Psoas muscle (tissue), 8 donors: ENCODE data around the gene SLC52A3. TPM values are rescaled to one million over a fixed set of nuclear protein-coding genes. Genes with fewer than 3 reads are reported as not detected.

ENCODE experiments used
- ATAC-seq, 4 donors: fragments of 200-7000 bp; cut with Tn5 transposase; one replicate each; pipeline ENCODE4 v1.9.1; 2020; ENCODE audit warnings: moderate library complexity in 3 of 4, mild to moderate bottlenecking in 2 of 4
- DNase-seq, 2 donors: peaks; one replicate each; pipeline ENCODE4 v3.0.0-alpha.2; 2020
- H3K27ac ChIP-seq: fragments of 200-600 bp; one replicate; pipeline ENCODE4 v1.8.0; 2022
- H3K27me3 ChIP-seq, 3 donors: fragments of 200-600 bp in 1 of 3; one replicate each; pipeline versions ENCODE4 v1.6.1 to v1.8.0; 2013 to 2022; ENCODE audit warnings: low read length in 2 of 3, mild to moderate bottlenecking in 2 of 3, moderate library complexity in 1 of 3; ENCODE audit not compliant: insufficient read depth in 3 of 3
- H3K36me3 ChIP-seq, 2 donors: fragments of 200-600 bp in 1 of 2; one replicate each; pipeline versions ENCODE4 v1.6.1 to v1.8.0; 2013 to 2022; ENCODE audit warnings: low read depth in 1 of 2, mild to moderate bottlenecking in 1 of 2, moderate library complexity in 1 of 2; ENCODE audit not compliant: insufficient read depth in 1 of 2
- H3K4me1 ChIP-seq: fragments of 200-600 bp; one replicate; pipeline ENCODE4 v1.8.0; 2022
- H3K4me3 ChIP-seq: fragments of 200-600 bp; one replicate; pipeline ENCODE4 v1.8.0; 2022; ENCODE audit warnings: mild to moderate bottlenecking
- H3K9me3 ChIP-seq: fragments of 200-600 bp; one replicate; pipeline ENCODE4 v1.8.0; 2022
- WGBS, 3 donors: extraction: QIAGEN DNeasy Blood & Tissue Kit; methylation state at CpG; one replicate each; pipeline versions ENCODE4 v1.1.6 to v1.1.7; 2013; 5-methylcytosine and 5-hydroxymethylcytosine counted together
- intact Hi-C, 2 donors: fragments of 100-400 bp; cut with DNase I; formaldehyde crosslinking; loops; one replicate each; pipeline versions ENCODE4 v1.11.0 to v1.14.2; 2022
- polyA plus RNA-seq, 3 donors: library from polyadenylated mRNA; stranded (reverse); fragments of 200-250 nt; gene quantifications; one replicate each; pipeline ENCODE4 v1.2.3, GENCODE V29; 2013
- total RNA-seq, 4 donors: library from RNA; stranded (reverse); fragmentation: NEBNext Ultra II Directional in 2 of 4; extraction: Animal tissue kit (Norgen Biotek cat#: 25700) in 2 of 4; gene quantifications; one replicate each; pipeline versions ENCODE4 v1.2.1 to v1.2.4, GENCODE V29; 2021 to 2023
- TF ChIP-seq, protein P1 (sequence below): fragments of 200-600 bp; IDR thresholded peaks from one replicate; pipeline ENCODE4 v1.8.0; 2022; ENCODE audit warnings: antibody characterized with exemption
- donor health status: healthy with polysubstance abuse.
- donor health status: DM: no; HTN: no; CAD: no; lungs with moderate emphysema.
- donor health status: Bipolar disorder and iron deficiency.
- donor health status: healthy.
- donor health status: DM: yes; HTN: yes; CAD: no.
- donor health status: DM: no; HTN: no; CAD: no.
- donor health status: DM: no; HTN: no; CAD: no.
- donor health status: DM: yes; HTN: yes; CAD: no.

The SLC52A3 gene
- total and polyA plus RNA-seq, 7 donors = 0.32 to 1.1 (median 0.62) TPM

DNA sequence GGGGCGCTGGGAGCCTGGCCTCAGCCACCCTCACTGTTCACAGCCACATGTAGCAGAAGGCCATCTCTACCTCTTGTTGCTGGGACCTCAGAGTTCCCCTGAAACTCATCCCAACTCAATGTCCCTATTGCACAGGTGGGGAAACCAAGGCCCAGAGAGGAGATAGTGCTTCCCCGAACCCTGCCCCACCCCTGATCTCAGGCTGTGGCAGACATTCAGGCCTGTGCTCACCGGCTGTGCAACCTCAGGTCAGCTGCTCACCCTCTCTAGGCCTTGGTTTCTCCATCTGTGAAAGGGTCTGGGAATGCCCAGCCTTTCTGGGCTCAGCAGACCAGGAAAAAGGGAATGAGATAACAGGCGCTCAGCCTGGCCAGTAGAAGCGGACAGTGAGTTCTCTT lies 6.4 kb upstream of the SLC52A3 start:
- TF ChIP-seq, protein P1, sequence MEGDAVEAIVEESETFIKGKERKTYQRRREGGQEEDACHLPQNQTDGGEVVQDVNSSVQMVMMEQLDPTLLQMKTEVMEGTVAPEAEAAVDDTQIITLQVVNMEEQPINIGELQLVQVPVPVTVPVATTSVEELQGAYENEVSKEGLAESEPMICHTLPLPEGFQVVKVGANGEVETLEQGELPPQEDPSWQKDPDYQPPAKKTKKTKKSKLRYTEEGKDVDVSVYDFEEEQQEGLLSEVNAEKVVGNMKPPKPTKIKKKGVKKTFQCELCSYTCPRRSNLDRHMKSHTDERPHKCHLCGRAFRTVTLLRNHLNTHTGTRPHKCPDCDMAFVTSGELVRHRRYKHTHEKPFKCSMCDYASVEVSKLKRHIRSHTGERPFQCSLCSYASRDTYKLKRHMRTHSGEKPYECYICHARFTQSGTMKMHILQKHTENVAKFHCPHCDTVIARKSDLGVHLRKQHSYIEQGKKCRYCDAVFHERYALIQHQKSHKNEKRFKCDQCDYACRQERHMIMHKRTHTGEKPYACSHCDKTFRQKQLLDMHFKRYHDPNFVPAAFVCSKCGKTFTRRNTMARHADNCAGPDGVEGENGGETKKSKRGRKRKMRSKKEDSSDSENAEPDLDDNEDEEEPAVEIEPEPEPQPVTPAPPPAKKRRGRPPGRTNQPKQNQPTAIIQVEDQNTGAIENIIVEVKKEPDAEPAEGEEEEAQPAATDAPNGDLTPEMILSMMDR = no peak
- Histone ChIP-seq H3K27me3 (peaks cover 0 to 3% (median 0%) of the 10 kb centered on the region in 3 donors), H3K4me3 (no peak overlapping the region), H3K4me1 (no peaks in the 10 kb centered on the region), H3K27ac (no peak overlapping the region), H3K36me3 (no peaks in the 10 kb centered on the region), H3K9me3 (no peaks in the 10 kb centered on the region)
- WGBS, 3 donors = 78 to 87% (median 85%) methylated on average over 5 of the region's 5 CpGs
- DNase-seq (no peak), ATAC-seq (no peak)
- intact Hi-C loops = no loop called here

DNA sequence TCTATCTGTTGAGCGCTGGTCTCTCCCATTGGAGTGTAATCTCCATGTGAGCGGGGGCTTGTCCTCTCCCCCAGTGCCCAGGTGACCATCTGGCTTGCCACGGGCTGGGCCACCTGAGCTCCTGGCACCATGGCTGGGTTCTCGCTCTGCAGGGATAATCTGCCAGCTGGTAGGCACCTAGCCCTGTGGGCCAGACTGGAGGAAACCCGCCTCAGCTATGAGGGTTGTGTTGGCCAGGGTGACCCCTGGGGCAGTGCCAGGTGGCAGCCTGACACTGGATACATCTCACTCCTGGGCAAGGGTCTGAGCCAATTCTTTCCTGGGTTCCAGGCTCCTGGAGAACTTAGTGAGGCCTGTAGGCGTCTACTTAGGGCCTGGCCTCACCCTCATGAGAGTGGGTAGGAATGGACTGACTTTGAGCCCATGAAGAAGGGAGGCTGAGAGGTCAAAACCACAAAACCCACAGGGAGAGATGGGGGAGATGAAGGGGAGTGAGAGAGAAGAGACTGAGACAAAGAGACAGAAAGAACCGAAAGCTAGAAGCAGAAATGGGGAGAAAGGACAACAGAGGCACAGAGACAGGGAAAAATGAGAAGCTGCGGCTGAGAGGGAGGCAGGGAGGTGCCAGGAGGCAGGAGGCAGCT lies 5.8 kb upstream of the SLC52A3 start:
- Histone ChIP-seq H3K36me3 (no peaks in the 10 kb centered on the region), H3K27me3 (peaks cover 0 to 3% (median 0%) of the 10 kb centered on the region in 3 donors), H3K9me3 (no peaks in the 10 kb centered on the region), H3K4me1 (no peaks in the 10 kb centered on the region), H3K4me3 (no peak overlapping the region), H3K27ac (no peak overlapping the region)
- ATAC-seq = peak in 1 of 4 donors; percentile 18
- TF ChIP-seq, protein P1 = no peak
- DNase-seq = no peak
- intact Hi-C loops = no loop called here
- WGBS, 3 donors = 73 to 74% (median 73%) methylated on average over 8 of the region's 8 CpGs

DNA sequence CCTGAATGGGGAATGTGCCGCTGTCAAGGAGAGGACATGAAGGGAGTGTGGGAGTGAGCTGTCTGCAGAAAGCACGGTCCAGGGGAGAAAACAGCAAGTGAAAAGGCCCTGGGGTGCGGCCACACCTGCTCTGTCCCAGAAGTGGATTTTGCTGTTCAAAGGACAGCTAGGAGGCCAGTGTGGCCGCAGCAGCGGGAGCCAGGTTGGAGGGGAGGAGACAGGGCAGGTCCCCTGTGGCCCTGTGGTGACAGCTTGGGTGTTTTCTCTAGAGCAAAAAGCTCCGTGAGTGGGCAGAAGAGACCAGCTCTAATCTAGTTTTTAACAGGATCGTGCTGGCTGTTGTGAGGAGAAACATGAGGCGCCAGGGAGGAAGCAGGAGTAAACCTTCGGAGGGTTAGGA lies 4.5 kb upstream of the SLC52A3 start:
- Histone ChIP-seq H3K27ac (no peak overlapping the region), H3K27me3 (peaks cover 0 to 3% (median 0%) of the 10 kb centered on the region in 3 donors), H3K9me3 (no peaks in the 10 kb centered on the region), H3K4me3 (no peak overlapping the region), H3K4me1 (no peaks in the 10 kb centered on the region), H3K36me3 (no peaks in the 10 kb centered on the region)
- no peak for DNase-seq
- intact Hi-C loops = no loop called here
- TF ChIP-seq, protein P1 = no peak
- WGBS, 3 donors = 54 to 68% (median 55%) methylated on average over 8 to 9 of the region's 9 CpGs
- ATAC-seq = no peak

DNA sequence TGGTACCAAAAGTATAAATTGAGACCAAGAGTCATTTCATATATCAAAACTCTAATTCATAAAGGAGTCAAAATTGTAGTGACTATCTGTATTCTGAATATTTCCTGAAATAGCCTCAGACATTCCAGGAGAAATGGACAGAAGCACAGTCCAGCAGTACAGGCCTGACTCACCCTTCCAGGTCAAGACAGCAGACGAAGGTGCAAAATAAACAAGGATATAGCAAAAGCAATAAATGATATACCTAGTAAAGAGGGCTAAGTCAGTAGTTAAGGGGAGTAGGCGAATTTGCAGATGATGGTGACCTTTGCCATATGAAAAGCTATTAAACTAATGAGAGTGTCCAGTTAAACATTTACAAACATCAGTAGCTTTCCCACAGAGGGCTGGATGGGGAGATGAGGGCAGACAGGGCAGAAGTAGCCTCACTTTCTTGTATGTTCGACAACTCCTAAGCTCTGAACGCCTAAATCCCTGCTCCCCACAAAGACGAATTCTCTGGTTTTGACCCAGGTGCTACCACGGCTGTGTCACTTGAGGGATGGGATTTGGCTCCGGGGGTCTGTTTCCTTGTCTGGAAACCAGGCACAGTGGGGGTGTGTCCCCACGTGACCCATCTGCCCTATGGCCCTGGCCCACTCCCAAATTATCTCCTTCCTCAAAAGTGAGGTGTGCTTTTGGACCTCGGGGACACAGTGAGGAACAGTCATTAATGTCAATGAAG lies 3.6 kb upstream of the SLC52A3 start:
- 75 to 77% (median 75%) methylated on average over 9 of the region's 9 CpGs for whole genome bisulfite sequencing, 3 donors
- ATAC-seq (no peak), DNase-seq (no peak)
- Histone ChIP-seq H3K4me3 (no peak overlapping the region), H3K9me3 (no peaks in the 10 kb centered on the region), H3K27ac (no peak overlapping the region), H3K4me1 (no peaks in the 10 kb centered on the region), H3K27me3 (peaks cover 0 to 3% (median 0%) of the 10 kb centered on the region in 3 donors), H3K36me3 (no peaks in the 10 kb centered on the region)
- intact Hi-C loops = no loop called here
- TF ChIP-seq, protein P1 = no peak
